CD4-positive, alpha-beta memory T cell (primary cell): ENCODE measurements around the gene ERC2. TPM values are rescaled to one million over a fixed set of nuclear protein-coding genes. Genes with fewer than 3 reads are reported as not detected.
A peak's percentile ranks its signal among the peaks of the same experiment; 100 is the strongest.

Experiments
- CTCF ChIA-PET: fragments of 350-600 bp; sonication (Branson Sonifier 250); formaldehyde crosslinking; loops from one replicate; lab custom pipeline; 2021; ENCODE audit warnings: inconsistent platforms; ENCODE audit not compliant: partially characterized antibody; lab: Charles Lee
- POLR2A ChIA-PET: fragments of 350-600 bp; sonication (Branson Sonifier 250); formaldehyde crosslinking; loops from one replicate; lab custom pipeline; 2021; ENCODE audit not compliant: partially characterized antibody; lab: Charles Lee
- DNase-seq, 5 donors: peaks; one replicate each; pipeline versions ENCODE4 v3.0.0 to v3.0.0-alpha.2; 2020 to 2022; ENCODE audit warnings: mixed read lengths in 1 of 5
- H3K27ac ChIP-seq: one replicate; pipeline ENCODE4 v1.7.0; 2013; ENCODE audit warnings: low read depth, low read length
- H3K27me3 ChIP-seq: 2 replicates; pipeline ENCODE4 v1.7.0; 2013; ENCODE audit warnings: mild to moderate bottlenecking, low read length, moderate library complexity; ENCODE audit not compliant: insufficient read depth
- H3K36me3 ChIP-seq: 2 replicates; pipeline ENCODE4 v1.7.0; 2013; ENCODE audit warnings: mild to moderate bottlenecking, low read length, moderate library complexity; ENCODE audit not compliant: insufficient read depth
- H3K4me1 ChIP-seq: 2 replicates; pipeline ENCODE4 v1.7.0; 2013; ENCODE audit warnings: mild to moderate bottlenecking, low read length, moderate library complexity; ENCODE audit not compliant: insufficient read depth
- H3K4me3 ChIP-seq, 2 donors: one replicate each; pipeline ENCODE4 v1.7.0; 2013; ENCODE audit warnings: low read length in 2 of 2, mild to moderate bottlenecking in 1 of 2
- H3K9me3 ChIP-seq, 2 donors: one replicate each; pipeline ENCODE4 v1.7.0; 2013; ENCODE audit warnings: low read length in 2 of 2, control low read depth in 1 of 2; ENCODE audit not compliant: control insufficient read depth in 1 of 2
- H3K27ac Mint-ChIP-seq, 7 donors: one replicate each; pipeline ENCODE4 v1.8.0; 2020 to 2021; ENCODE audit warnings: mixed read lengths in 7 of 7, mild to moderate bottlenecking in 6 of 7, inconsistent platforms in 3 of 7, moderate library complexity in 3 of 7
- H3K27me3 Mint-ChIP-seq, 2 donors: one replicate each; pipeline ENCODE4 v1.8.0; 2020 to 2021; ENCODE audit warnings: mixed read lengths in 2 of 2
- H3K36me3 Mint-ChIP-seq, 2 donors: one replicate each; pipeline ENCODE4 v1.8.0; 2020 to 2021; ENCODE audit warnings: mixed read lengths in 2 of 2, inconsistent platforms in 1 of 2, mild to moderate bottlenecking in 1 of 2
- H3K4me1 Mint-ChIP-seq, 4 donors: one replicate each; pipeline ENCODE4 v1.8.0; 2020 to 2021; ENCODE audit warnings: mixed read lengths in 4 of 4, mild to moderate bottlenecking in 1 of 4
- H3K4me3 Mint-ChIP-seq, 8 donors: one replicate each; pipeline ENCODE4 v1.8.0; 2020 to 2021; ENCODE audit warnings: mixed read lengths in 8 of 8, mild to moderate bottlenecking in 7 of 8, moderate library complexity in 6 of 8, inconsistent platforms in 3 of 8
- H3K9me3 Mint-ChIP-seq, 8 donors: one replicate each; pipeline ENCODE4 v1.8.0; 2020 to 2021; ENCODE audit warnings: mixed read lengths in 8 of 8, mild to moderate bottlenecking in 5 of 8, inconsistent platforms in 3 of 8, moderate library complexity in 1 of 8
- intact Hi-C: fragments of 100-400 bp; cut with micrococcal nuclease; formaldehyde crosslinking; loops from one replicate; pipeline ENCODE4 v1.15.1; 2023
- polyA plus RNA-seq, 2 donors: library from polyadenylated mRNA; unstranded; fragments of 300-500 nt; fragmentation: Illumina TruSeq; gene quantifications; one replicate each; pipeline ENCODE4 v1.2.3, GENCODE V29; 2021
- total RNA-seq, 2 experiments: library from RNA; stranded (reverse); gene quantifications; one replicate each; pipeline ENCODE4 v1.2.3, GENCODE V29; 2021

ERC2 gene
- total and polyA plus RNA-seq, 4 experiments from 2014 or later = not detected

DNA sequence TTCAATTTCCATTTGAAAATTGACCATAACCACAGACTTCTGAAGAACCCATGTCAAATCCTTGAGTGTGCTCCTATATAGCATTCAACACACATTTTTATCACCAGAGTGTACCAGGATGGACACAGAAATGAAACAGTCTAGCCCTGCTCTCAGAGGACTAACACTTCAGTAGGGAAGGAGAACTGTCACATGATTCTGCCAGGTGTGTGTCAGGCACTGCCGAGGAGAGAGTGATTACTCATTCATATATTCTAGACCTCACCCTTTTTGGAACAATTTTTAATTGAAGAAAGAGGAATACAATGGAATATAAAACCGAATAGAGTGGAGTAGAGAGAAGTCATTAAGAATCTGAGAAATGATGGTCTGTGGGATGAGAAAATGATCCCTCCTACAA, 125.8 kb downstream of the ERC2 start:
- no peaks in the 10 kb centered on the region for H3K4me1 ChIP-seq
- CTCF ChIA-PET = no interaction called here
- intact Hi-C loops = no loop called here

DNA sequence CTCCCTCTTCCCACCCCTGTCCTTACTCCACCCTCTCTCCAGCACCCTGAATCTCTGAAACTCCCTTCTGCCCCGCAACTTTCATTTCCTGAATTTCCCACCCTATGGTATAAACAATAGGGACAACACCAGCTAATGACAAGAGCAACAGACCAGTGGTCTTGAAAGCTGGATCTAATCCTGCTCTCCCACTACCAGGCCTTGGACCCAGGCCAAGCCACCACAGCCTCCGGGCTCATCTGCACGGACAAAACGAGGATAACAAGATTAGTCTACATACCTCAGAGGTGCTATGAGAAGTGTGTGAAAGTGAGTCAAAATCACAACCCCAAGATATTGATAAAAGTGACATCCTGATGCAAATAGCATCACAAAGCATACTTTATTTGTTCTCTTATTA, 128.6 kb downstream of the ERC2 start:
- Histone ChIP-seq H3K27me3 (no peaks in the 10 kb centered on the region), H3K9me3 (no peaks in the 10 kb centered on the region), H3K4me3 (no peak overlapping the region), H3K4me1 (no peaks in the 10 kb centered on the region), H3K27ac (no peak overlapping the region), H3K36me3 (no peaks in the 10 kb centered on the region)
- Mint-ChIP-seq H3K9me3 (peaks cover 0 to 4% (median 0%) of the 10 kb centered on the region in 8 donors), H3K27me3 (peaks cover 3 to 7% of the 10 kb centered on the region in 2 donors), H3K4me3 (no peak overlapping the region), H3K4me1 (no peaks in the 10 kb centered on the region), H3K36me3 (no peaks in the 10 kb centered on the region), H3K27ac (no peak overlapping the region)
- intact Hi-C loops = loop anchor here (2.0 kb wide), 1 partner anchor 461 kb away; the partner anchor contains the start of gene ARHGEF3
- ChIA-PET POLR2A (no interaction called here), CTCF (interaction anchor here (0.8 to 1.4 kb wide), 2 partner anchors 11 to 16 kb away, joined by 3 read pairs; no protein-coding TSS in a partner anchor)
- no peak for DNase-seq

More for the DNA sequence above, 125.8 kb downstream of the ERC2 start:
- Histone ChIP-seq H3K27me3 (no peaks in the 10 kb centered on the region), H3K4me3 (no peak overlapping the region), H3K36me3 (no peaks in the 10 kb centered on the region), H3K9me3 (no peaks in the 10 kb centered on the region), H3K27ac (no peak overlapping the region)
- POLR2A ChIA-PET = no interaction called here
- Mint-ChIP-seq H3K4me1 (no peaks in the 10 kb centered on the region), H3K36me3 (no peaks in the 10 kb centered on the region), H3K9me3 (no peaks in the 10 kb centered on the region), H3K27me3 (peaks cover 3 to 11% of the 10 kb centered on the region in 2 donors), H3K4me3 (no peak overlapping the region), H3K27ac (no peak overlapping the region)
- DNase-seq = no peak

- Histone ChIP-seq H3K36me3 (no peaks in the 10 kb centered on the region), H3K4me1 (no peaks in the 10 kb centered on the region), H3K4me3 (no peak overlapping the region), H3K27ac (no peak overlapping the region), H3K27me3 (no peaks in the 10 kb centered on the region), H3K9me3 (no peaks in the 10 kb centered on the region)
- Mint-ChIP-seq H3K9me3 (peaks cover 0 to 4% (median 0%) of the 10 kb centered on the region in 8 donors), H3K4me3 (no peak overlapping the region), H3K4me1 (no peaks in the 10 kb centered on the region), H3K36me3 (no peaks in the 10 kb centered on the region), H3K27ac (peak overlapping the region in 1 of 7 donors; percentile 2), H3K27me3 (peaks cover 3 to 4% of the 10 kb centered on the region in 2 donors)
- intact Hi-C loops = no loop called here
- ChIA-PET CTCF (interaction anchor here (0.8 to 1.4 kb wide), 2 partner anchors 11 to 16 kb away, joined by 3 read pairs; no protein-coding TSS in a partner anchor), POLR2A (no interaction called here)
- no peak for DNase-seq
Observed at GRCh38 chr3:56339244-56339643, 129.0 kb downstream of the ERC2 start.

GRCh38 chr3:56336023-56336422, 132.2 kb downstream of the ERC2 start:
- Mint-ChIP-seq H3K9me3 (peaks cover 0 to 4% (median 0%) of the 10 kb centered on the region in 8 donors), H3K4me1 (no peaks in the 10 kb centered on the region), H3K4me3 (no peak overlapping the region), H3K36me3 (no peaks in the 10 kb centered on the region), H3K27ac (no peak overlapping the region), H3K27me3 (peaks cover 6% of the 10 kb centered on the region in 2 donors)
- no peaks in the 10 kb centered on the region for H3K36me3 ChIP-seq
- H3K27me3 ChIP-seq = no peaks in the 10 kb centered on the region
- DNase-seq = no peak
- no peaks in the 10 kb centered on the region for H3K4me1 ChIP-seq
- CTCF ChIA-PET = no interaction called here
- no peaks in the 10 kb centered on the region for H3K9me3 ChIP-seq
- intact Hi-C loops = no loop called here
- no peak overlapping the region for H3K27ac ChIP-seq
- POLR2A ChIA-PET = no interaction called here
- H3K4me3 ChIP-seq = no peak overlapping the region

GRCh38 chr3:56324473-56324872, 143.8 kb downstream of the ERC2 start:
- H3K4me1 ChIP-seq = no peaks in the 10 kb centered on the region
- H3K36me3 Mint-ChIP-seq = no peaks in the 10 kb centered on the region
- no peaks in the 10 kb centered on the region for H3K9me3 ChIP-seq
- no peaks in the 10 kb centered on the region for H3K36me3 ChIP-seq
- CTCF ChIA-PET = interaction anchor here (1.2 to 1.3 kb wide), 2 partner anchors 15 to 108 kb away, joined by 3 read pairs; no protein-coding TSS in a partner anchor
- no peak overlapping the region for H3K27ac ChIP-seq
- H3K4me1 Mint-ChIP-seq = no peaks in the 10 kb centered on the region
- intact Hi-C loops = no loop called here
- peaks cover 0 to 2% (median 0%) of the 10 kb centered on the region in 8 donors for H3K9me3 Mint-ChIP-seq
- H3K4me3 ChIP-seq = no peak overlapping the region
- H3K4me3 Mint-ChIP-seq = no peak overlapping the region
- DNase-seq = no peak
- peaks cover 0 to 6% of the 10 kb centered on the region in 2 donors for H3K27me3 Mint-ChIP-seq
- POLR2A ChIA-PET = no interaction called here
- no peak overlapping the region for H3K27ac Mint-ChIP-seq
- no peaks in the 10 kb centered on the region for H3K27me3 ChIP-seq

GRCh38 chr3:56323986-56324420, 144.3 kb downstream of the ERC2 start:
- Histone ChIP-seq H3K4me3 (no peak overlapping the region), H3K4me1 (no peaks in the 10 kb centered on the region), H3K36me3 (no peaks in the 10 kb centered on the region), H3K9me3 (no peaks in the 10 kb centered on the region), H3K27ac (no peak overlapping the region), H3K27me3 (no peaks in the 10 kb centered on the region)
- ChIA-PET CTCF (interaction anchor here (1.2 to 1.3 kb wide), 2 partner anchors 15 to 108 kb away, joined by 3 read pairs; no protein-coding TSS in a partner anchor), POLR2A (no interaction called here)
- no peak for DNase-seq
- Mint-ChIP-seq H3K9me3 (peaks cover 0 to 2% (median 0%) of the 10 kb centered on the region in 8 donors), H3K36me3 (no peaks in the 10 kb centered on the region), H3K4me3 (no peak overlapping the region), H3K4me1 (no peaks in the 10 kb centered on the region), H3K27ac (no peak overlapping the region), H3K27me3 (peaks cover 0 to 6% of the 10 kb centered on the region in 2 donors)
- intact Hi-C loops = no loop called here

DNA sequence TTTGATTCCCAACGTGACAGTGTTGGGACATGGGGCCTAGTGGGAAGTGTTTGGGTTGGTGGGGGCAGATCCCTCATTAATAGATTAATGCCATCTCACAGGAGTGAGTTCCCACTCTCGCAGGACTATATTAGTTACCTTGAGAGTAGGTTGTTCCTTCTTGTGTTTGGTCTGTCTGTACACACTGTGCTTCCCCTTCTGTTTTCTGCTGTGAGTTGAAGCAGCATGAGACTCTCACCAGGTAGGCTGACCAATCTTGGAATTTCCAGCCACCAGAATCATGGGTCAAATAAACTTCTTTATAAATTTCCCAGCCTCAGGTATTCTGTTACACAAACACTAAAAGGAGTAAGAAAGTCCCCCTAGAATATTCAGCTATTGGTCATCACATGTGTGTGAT, 145.4 kb downstream of the ERC2 start:
- H3K27ac Mint-ChIP-seq = no peak overlapping the region
- H3K27me3 Mint-ChIP-seq = peaks cover 0 to 6% of the 10 kb centered on the region in 2 donors
- intact Hi-C loops = no loop called here
- POLR2A ChIA-PET = no interaction called here
- no peaks in the 10 kb centered on the region for H3K4me1 Mint-ChIP-seq
- H3K4me3 Mint-ChIP-seq = no peak overlapping the region
- H3K36me3 Mint-ChIP-seq = no peaks in the 10 kb centered on the region
- H3K9me3 Mint-ChIP-seq = peaks cover 0 to 2% (median 0%) of the 10 kb centered on the region in 8 donors
- H3K4me1 ChIP-seq = no peaks in the 10 kb centered on the region
- H3K27me3 ChIP-seq = no peaks in the 10 kb centered on the region
- no peak overlapping the region for H3K4me3 ChIP-seq
- H3K9me3 ChIP-seq = no peaks in the 10 kb centered on the region
- CTCF ChIA-PET = interaction anchor here (1.3 kb wide), 1 partner anchor 16 kb away, joined by 3 read pairs; no protein-coding TSS in a partner anchor
- H3K27ac ChIP-seq = no peak overlapping the region
- H3K36me3 ChIP-seq = no peaks in the 10 kb centered on the region
- DNase-seq = no peak
